Measurements from ENCODE around the gene C5orf46.
"Not testable (repeated sequence)": the region's sequence is repeated elsewhere in the genome, so short reads cannot be mapped to it uniquely, and the experiment has no call there.

The C5orf46 gene

GRCh38 chr5:147892696-147893296, 13.5 kb downstream of the C5orf46 start:
- no peak for DNase-seq

GRCh38 chr5:147887930-147888329, 18.4 kb downstream of the C5orf46 start:
- DNase-seq: no peak

GRCh38 chr5:147887026-147887627, 19.2 kb downstream of the C5orf46 start:
- no peak for DNase-seq

GRCh38 chr5:147882586-147883313, 23.6 kb downstream of the C5orf46 start:
- no peak for DNase-seq

- no peak for DNase-seq
Measured at GRCh38 chr5:147880487-147880886, 25.9 kb downstream of the C5orf46 start.

- no peak for DNase-seq
Measured at GRCh38 chr5:147879784-147880183, 26.6 kb downstream of the C5orf46 start.

- no peak for DNase-seq
Measured at GRCh38 chr5:147878066-147878759, 28.1 kb downstream of the C5orf46 start, which contains the start of gene SCGB3A2. Gene SCGB3A2, plus strand, starts transcription at chr5:147878711. Its CDS starts 93 bp downstream, at chr5:147878804.

GRCh38 chr5:147876626-147877025, 29.7 kb downstream of the C5orf46 start:
- DNase-seq: no peak

- no peak for DNase-seq
Measured at GRCh38 chr5:147876141-147876540, 30.2 kb downstream of the C5orf46 start.

- no peak for DNase-seq
Measured at GRCh38 chr5:147874910-147875367, 31.4 kb downstream of the C5orf46 start.

GRCh38 chr5:147874118-147874875, 32.0 kb downstream of the C5orf46 start:
- DNase-seq: not testable (repeated sequence)

GRCh38 chr5:147872744-147873435, 33.4 kb downstream of the C5orf46 start:
- DNase-seq: not testable (repeated sequence)

- not testable (repeated sequence) for DNase-seq
Measured at GRCh38 chr5:147871980-147872549, 34.3 kb downstream of the C5orf46 start.

GRCh38 chr5:147869892-147870291, 36.4 kb downstream of the C5orf46 start:
- not testable (repeated sequence) for DNase-seq

- no peak for DNase-seq
Measured at GRCh38 chr5:147869112-147869511, 37.2 kb downstream of the C5orf46 start.

- no peak for DNase-seq
Measured at GRCh38 chr5:147863454-147864158, 42.7 kb downstream of the C5orf46 start.

- DNase-seq: no peak
Measured at GRCh38 chr5:147860641-147861025, 45.7 kb downstream of the C5orf46 start.

- no peak for DNase-seq
Measured at GRCh38 chr5:147859962-147860640, 46.2 kb downstream of the C5orf46 start.

GRCh38 chr5:147858565-147858964, 47.8 kb downstream of the C5orf46 start:
- no peak for DNase-seq
